HG03354 (cell line): Measurements from ENCODE around the gene CDK6.

ENCODE experiments used
- ATAC-seq: cut with Tn5 transposase; IDR thresholded peaks from one replicate; pipeline ENCODE4 v1.9.1; 2021; ENCODE audit warnings: mild to moderate bottlenecking; ENCODE audit not compliant: unreplicated experiment, poor library complexity, severe bottlenecking

CDK6 gene

DNA sequence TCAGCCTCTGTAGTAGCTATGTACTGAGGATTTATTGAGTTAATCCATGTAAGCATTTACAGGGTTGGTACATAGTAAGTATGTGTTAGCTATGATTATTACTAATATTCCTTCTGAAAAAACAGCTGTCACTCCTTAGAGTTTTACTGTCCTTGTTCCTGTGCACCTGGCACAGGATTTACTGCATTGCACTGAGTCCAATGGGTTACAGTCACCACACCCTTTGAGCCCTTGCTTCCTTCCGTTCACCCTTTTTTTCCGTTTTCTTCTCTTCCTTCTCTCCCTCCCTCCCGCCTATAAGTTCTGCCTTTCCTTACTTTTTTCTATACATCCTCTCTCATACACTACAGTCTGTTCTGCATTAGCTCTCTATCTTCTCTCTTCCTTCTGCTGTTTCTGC, 12.5 kb upstream of the CDK6 start:
- ATAC-seq, result no peak

DNA sequence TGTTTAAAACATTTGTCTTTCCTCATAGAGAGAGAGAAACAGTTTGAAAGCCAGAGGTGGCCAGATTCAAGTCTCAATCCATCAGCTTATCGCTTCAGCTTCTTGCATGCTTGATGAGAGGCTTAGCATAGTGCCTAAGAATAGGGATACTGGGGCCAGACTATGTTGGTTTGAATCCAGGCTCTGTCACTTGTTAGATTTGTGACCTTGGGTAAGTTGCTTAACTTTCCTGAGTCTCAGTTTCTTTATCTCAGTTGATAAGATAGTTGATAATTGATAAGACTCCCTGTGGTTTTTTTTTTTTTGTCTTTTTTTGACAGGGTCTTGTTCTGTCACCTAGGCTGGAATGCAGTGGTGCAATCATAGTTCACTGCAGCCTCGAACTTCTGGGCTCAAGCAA, 12.1 kb upstream of the CDK6 start:
- ATAC-seq, result no peak

DNA sequence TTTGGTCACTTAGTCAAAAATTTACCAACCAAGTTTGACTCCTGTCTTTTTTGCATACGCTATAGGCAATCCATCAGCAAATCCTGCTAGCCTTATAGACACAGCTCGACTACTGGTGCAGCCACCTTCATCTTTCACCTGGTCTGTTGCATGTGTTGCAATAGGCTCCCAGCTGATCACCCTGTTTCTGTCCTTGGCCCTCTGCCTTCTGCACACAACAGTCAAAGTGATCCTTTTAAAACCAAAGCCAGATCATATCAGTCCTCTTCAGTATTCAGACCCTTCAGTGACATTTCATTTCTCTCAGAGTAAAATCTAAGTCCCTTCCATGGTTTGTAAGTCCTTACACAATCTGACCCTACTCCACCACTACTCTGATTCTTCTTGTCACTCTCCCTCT, 10.9 kb upstream of the CDK6 start:
- ATAC-seq, result no peak

DNA sequence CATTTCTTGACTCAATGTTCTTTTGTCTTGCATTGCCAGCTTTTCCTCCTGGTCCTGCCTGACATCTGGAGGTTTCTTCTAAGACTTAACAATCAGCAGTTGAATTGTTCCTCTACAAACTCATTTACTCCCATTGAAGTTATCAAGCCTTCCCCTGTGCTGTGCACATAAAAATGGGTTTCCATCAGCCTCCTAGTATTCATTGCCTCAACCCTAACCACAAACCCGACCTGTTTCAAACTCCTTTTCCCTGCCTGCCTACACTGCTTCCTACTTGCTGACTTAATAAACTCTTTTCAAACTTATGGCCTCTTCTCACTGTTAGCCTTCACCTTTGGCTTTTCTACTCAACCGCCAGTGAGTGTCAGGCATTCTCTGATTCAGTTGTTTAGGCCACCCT, 9.4 kb upstream of the CDK6 start:
- no peak for ATAC-seq

DNA sequence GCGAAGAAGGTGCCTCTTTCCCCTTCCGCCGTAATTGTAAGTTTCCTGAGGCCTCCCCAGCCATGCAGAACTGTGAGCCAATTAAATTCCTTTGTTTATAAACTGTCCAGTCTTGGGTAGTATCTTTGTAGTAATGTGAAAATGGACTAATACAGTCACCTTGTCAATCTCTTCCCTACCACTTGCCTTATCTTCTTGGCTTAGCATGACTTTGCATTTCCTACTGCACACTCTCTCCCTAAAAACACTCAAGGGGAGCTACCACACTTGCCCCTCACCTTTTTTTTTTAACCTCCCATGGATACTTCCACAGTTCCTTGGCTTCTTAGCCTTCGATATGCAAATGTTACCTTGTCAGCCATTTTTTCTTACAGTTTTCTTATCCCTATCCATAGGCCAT, 7.4 kb upstream of the CDK6 start:
- ATAC-seq, result no peak

DNA sequence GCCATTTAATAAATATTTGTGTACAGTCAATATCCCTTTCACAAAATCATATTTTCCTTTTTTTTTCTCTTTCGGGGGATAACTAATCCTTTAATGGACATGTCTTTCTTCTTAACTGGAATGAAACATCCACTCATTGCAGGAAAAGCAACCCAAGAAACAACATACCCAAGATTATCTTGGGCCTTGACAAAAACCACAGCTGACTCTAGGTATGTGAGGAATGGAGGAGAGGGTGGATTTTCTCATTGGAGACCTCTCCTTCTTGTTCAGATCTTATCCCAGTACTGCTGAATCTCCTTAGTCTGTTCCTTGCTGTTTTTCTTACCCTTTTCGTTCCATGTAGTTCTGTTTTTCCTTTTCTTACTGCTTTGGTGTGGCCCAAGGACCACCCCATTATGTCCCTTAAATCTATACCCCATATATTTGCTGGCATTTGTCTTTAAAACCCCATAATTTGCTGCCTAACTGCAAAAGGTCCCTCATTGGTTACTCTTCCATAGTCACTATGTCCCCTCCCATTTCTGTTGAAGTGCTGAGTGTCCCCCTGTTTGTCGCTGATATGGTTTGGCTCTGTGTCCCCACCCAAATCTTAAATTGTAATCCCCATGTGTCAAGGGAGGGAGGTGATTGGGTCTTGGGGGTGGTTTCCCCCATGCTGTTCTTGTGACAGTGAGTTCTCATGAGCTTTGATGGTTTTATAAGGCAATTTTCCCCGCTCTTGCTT, 6.8 kb upstream of the CDK6 start:
- ATAC-seq, result no peak

DNA sequence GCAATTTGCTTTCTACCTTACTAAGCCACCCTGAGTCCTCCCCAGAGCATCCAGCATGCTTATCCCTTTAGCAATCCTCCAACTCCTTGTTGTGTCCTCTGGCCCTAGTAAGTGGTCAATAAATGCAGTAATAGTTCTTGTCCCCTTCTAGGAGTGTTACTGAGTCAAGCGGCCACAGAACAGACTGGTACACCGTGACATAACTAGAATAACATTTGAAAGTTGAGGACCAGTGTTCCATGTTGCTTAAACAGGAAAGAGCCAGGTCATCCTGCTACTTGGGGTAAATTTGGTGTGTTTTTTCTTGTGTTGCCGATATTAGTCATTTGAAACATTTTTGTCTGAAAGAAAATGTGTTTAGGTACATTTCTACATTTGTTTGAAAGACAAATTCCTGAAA, 4.8 kb upstream of the CDK6 start:
- no peak for ATAC-seq

DNA sequence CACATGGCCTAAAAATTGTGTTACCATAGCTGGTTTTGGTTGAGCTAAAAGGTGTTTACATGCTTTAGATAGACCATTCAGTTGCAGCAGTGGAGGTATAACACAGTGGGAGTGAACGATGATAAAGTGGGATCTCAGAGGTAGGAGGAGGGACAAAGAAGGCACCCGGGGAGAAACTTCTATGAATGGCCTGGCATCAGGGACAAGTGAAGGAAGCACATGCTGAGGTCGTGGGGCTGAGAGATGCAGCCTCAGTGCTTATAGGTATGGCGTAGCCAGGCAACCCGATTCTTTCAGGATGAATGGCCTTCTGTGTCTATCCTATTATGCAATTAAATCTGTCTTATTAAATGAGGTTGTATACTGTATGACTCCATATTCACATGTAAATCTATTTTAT, 3.9 kb upstream of the CDK6 start:
- no peak for ATAC-seq

DNA sequence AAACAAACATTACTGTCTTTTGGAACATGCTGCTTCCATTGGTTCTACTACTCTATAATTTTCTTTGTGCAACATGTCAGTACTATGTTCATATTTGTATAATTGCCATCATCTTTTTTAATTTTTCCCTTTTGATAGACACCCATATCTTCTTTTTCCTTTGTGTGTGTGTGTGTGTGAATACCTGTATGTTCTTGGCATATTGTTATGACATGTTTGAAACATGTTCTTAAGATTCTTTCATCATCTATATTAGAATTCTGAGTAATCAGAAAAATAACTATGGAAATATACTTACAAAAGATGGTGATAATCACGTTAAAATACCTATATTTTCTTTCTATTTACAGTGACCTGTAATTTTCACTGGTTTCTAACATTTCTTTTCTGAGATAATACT, 3.5 kb upstream of the CDK6 start:
- ATAC-seq, result no peak

DNA sequence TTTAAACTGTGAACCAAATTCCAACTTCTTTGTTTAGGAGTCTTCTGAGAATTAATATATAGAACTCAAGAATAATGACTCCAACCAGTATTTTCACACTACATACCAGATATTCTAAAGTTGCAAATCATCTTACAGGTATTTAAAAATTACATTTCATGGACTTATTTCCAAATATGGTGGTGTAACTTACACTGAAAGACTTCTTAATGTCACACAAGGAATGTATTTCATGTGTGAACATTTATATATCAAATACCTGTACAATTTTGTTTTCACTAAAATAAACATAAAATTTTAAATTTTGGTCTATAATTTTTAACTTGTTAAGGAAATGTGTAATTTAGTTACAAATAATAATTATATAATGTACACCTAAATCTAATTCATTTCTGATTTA, 2.6 kb upstream of the CDK6 start:
- no peak for ATAC-seq

DNA sequence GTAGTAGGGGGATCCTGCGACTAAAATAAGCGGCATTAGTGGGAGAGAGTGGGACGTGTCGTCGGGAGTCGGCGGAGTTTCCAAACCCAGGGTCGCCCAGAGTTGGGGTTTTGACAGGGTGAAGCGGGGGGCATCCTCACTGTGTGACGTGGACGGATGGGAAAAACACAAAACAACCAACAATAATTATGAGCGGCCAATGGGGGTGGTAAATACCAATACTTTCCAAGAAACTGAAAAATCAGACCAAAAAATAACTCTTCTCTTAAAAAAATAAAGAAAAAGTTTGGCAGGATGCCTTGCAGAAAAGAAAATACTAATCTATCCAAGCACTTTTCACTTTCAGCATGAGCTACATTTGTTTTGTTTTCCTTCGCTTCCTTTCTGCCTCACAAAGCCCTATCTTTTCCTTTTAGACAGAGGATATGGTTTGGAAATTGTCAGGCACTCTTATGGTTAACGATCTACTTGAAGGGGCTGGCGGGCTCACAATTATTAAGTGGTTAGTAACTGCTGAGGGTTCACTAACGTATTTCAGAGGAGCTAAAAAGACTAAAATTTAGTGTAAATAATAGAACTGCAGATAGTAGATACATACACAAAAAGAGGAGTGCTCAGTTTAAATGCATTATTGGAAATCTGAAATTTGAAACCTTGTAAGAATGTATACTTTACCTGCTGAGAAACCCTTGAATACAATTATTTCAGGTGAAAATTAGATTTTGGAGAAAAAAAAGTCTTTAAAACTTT, 802 bp upstream of the CDK6 start:
- no peak for ATAC-seq

DNA sequence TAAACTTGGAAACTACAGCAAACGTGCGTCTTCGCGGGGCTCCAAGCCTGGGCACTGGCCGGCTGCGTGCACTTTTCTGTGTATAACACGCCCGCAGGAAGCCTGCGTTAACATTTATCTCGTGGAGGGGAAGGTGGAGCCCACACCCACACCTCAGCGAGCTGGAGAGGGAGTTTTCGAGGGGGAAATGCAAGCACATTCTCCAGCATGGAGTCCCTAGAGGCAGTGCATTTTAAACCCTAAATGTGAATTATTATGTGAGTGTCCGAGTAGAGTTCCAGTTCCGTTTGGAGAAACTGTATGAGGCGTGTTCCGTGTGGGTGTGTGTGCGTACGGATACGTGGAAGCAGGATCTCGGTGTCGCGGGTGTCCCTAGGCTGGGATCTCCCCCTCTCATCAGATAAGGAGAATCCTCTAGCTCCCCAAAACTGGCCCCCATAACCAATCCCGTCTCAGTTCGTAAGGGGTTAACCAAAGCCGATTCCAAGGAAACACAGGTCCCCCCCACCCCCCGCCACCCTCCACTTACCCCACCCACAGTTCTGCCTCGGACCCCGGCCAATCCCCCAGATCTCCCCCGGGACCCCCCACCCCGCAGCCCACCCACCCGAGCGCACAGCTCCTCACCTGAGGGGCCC, 403 bp downstream of the CDK6 start:
- ATAC-seq, result peak; percentile 13

DNA sequence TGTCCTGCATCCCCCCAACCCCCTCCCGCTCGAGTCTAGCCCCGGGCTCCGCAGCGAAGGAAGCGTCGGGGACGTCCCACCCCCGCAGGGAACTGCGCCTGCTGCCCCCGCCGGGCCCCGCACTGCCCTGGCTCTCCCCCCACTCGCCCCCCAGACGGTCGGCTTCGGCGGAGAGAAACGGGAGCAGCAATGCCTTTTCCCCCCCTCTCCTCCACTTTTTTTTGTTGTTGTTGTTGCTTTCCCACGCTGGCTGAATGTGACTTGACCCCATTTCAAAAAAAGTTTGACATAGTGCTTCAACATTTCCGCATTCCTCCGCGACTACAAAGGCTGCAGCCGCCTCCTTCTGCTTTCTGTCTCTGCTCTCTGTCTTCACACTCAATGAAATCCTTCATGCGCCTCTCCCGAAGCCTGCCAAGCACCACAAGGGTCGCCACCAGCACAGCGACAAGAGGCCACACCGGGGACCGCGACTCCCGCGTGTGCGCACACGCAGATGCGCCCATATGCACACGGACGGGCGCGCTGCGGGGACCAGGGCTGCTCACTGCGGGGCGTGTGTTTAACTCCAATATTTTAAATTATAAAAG, 1.0 kb downstream of the CDK6 start:
- peak; percentile 10 for ATAC-seq

DNA sequence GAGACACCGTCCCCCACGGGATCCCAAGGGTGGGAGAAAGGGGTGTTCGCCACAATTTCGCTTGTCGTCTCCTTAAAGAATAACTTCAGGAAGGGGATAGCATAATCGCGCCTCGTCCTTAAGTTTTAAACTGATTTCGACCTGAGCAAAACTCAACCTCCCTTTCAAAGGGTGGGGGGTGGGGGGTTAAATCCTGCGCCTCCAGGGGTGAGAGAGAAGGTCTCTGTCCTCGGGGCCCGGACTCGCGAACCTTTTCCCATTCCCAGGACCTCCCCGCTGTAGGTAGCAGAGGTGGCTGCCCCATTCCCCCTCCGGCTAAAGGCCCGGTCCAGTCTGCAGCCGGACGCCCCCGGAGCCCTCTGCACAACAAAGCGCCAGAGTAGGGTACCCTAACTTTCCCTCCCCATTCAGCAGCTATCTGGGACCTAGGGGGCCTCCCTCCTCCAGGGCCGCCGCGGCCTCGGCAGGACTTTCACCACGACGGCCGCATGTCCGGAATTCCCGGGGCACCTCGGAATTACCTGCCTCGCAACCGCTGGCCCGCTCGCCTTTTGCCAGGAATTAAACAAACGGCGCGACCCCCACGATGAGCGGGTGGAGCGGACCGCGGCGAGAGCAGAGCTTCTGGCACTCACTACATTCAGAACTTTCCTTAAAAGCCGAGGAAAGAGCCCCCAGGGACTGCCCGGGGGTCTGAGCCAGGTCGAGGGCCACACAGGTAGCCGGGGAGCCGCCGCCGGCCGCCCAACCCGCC, 1.7 kb downstream of the CDK6 start:
- ATAC-seq, result no peak

DNA sequence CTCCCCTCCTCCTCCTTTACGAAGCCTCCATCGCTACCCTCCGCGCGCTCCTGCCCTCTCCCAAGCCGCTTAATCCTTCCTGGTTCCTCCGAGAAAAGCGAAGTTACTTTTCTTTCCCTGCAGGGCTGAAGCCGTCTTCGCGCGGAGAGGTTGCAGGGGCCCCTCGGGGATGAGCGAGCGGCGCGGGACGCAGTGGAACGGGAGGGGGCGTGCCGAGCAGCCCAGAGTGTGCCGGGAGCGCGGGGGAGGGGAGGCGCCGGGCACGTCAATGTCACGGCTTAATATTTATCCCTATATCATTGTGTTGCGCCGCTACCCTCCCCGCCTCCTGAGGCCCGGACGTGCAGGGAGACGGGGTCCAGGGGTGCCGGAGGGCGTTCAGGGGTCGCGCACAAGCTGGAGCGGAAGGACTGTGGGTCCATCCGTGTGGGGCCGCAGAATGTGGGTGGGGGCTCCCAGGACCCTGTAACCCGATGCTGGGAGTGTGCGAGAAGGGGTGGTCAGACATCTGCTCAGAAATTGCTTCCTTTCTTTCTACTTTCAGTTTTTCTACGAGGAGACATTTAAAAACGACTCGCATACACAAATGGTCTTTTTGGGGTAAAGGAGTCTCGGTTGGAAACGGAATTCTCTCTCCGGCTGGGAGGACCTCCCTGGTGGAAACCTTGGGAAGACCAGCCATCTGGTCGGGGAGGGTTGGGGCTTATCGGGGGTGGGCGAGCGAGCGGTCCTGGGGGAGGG, 2.4 kb downstream of the CDK6 start:
- ATAC-seq, result peak; percentile 54

DNA sequence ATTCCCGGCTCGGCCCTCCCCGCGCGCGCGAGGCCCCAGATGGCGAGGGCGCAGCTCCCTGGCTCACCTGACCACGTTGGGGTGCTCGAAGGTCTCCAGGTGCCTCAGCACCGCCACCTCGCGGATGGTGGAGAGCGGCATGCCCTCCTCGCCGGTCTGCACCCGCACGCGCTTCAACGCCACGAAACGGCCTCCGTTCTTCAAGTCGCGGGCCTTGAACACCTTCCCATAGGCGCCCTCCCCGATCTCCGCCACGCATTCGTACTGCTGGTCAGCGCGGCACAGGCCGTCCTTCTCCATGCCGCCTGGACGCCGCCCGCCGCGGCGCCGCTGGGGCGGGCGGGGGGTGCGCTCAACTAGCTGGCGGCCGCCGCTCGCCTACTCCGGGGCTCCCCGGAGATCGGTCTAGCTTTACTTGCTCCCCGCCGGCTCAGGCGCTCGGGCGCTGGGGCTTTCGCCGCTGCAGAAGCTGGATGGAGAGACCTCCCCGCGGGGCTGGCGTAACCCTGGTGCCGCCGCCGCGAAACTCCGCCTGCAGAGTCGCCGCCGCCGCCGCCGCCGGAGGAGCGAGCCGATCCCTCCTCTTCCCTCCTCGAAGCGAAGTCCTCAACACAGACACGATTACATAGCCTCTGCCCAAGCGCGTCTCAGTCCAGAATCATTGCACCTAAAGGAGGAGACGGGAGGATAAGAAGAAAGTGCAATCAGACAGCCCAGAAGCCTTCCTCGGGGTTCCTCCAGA, 3.2 kb downstream of the CDK6 start:
- peak; percentile 59 for ATAC-seq

DNA sequence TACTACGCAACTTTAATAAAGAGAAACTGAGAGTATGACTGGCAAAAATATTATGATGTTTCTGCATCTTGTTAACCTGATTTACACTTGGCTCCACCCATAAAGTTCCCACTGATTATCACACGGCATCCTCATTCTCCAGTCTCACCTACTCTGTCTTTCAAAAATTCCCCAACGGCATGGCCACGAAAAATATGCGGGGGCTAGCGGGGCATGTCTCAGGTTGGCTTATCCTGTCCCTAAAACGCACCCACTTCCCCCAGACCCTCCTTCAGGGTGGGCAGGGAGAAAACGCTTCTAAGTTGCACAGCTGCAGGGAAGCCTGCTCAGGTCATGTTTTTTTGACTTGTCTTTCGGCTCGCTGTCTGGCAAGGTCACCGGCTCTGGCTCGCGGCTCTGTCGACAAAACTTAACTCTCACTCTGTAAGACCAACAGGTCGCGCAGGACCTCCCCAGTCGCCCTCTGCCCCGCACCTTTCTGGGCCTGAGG, 3.8 kb downstream of the CDK6 start:
- ATAC-seq, result peak; percentile 0

DNA sequence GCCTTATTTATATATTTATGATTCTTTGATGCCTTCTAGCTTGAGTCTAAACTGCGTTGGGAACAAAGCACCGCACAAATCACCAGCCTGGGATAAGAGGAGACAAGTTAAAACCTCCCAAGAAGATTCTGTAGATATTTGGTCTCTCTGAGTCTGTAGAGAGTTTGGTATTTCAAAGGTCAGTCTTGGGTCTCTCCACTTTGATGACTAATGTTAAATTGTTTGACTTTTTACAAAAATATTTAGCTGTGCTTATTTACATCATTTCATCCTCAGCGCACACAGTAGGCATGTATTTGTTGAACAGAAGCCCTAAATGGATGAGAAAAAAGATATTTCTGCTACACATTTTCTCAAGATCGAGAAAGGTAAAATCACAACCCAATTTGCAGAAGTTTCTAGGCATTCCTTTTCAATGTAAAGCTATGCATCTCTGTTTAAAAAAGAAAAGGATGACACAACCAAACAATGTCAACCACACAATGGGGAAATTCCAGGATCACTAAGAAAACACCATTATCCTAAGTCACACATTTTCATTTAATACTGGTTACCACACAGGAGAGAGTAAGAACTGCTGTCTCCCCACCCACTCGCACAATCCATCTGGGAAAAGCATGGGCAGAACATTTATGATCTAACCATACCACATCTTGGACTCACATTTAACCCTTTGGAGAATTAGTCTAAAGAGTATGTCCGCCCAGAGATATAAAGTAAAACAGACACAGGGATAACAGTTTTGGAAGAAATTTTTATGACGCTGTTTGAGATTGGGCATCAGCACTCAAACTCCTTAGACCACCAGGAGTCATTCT, 4.4 kb downstream of the CDK6 start:
- ATAC-seq, result no peak
